Neural cell (in vitro differentiated cells): ENCODE measurements around the gene SNX32. TPM values are rescaled to one million over a fixed set of nuclear protein-coding genes. Genes with fewer than 3 reads are reported as not detected.
A peak's percentile ranks its signal among the peaks of the same experiment; 100 is the strongest.

Experiments
- H2AFZ ChIP-seq: fragments of 200-600, 300-800 bp; sonication (generic), shearing (Covaris generic); 2 replicates; pipeline ENCODE4 v1.6.0; 2014; ENCODE audit warnings: low read depth, mild to moderate bottlenecking, antibody characterized with exemption, low read length, moderate library complexity
- H3F3A ChIP-seq: fragments of 200-600 bp; shearing (Covaris generic); 2 replicates; pipeline ENCODE4 v1.6.1; 2016; ENCODE audit warnings: mild to moderate bottlenecking, moderate library complexity, mixed read lengths, antibody characterized with exemption, low read length; ENCODE audit not compliant: insufficient read depth, poor library complexity, severe bottlenecking
- H3K27ac ChIP-seq: fragments of 200-600, 300-800 bp; sonication (generic), shearing (Covaris generic); 2 replicates; pipeline ENCODE4 v1.5.1; 2014; ENCODE audit warnings: mild to moderate bottlenecking, low read length, moderate library complexity
- H3K27me3 ChIP-seq: fragments of 300-800, 200-600 bp; sonication (generic), shearing (Covaris generic); 2 replicates; pipeline ENCODE4 v1.6.0; 2014; ENCODE audit warnings: mild to moderate bottlenecking, low read depth, low read length, moderate library complexity; ENCODE audit not compliant: insufficient read depth
- H3K36me3 ChIP-seq: fragments of 300-800, 200-600 bp; sonication (generic), shearing (Covaris generic); 2 replicates; pipeline ENCODE4 v1.5.1; 2014; ENCODE audit warnings: mild to moderate bottlenecking, antibody characterized with exemption, low read length, moderate library complexity; ENCODE audit not compliant: insufficient read depth
- H3K4me2 ChIP-seq: fragments of 300-800, 200-600 bp; sonication (generic), shearing (Covaris generic); 2 replicates; pipeline ENCODE4 v1.6.0; 2014; ENCODE audit warnings: mild to moderate bottlenecking, low read length
- H3K4me3 ChIP-seq: fragments of 300-800, 200-600 bp; sonication (generic), shearing (Covaris generic); 2 replicates; pipeline ENCODE4 v1.5.1; 2014; ENCODE audit warnings: mild to moderate bottlenecking, low read length, moderate library complexity
- H3K79me2 ChIP-seq: fragments of 200-600 bp; shearing (Covaris generic); replicated peaks from 2 replicates; pipeline ENCODE4 v1.6.0; 2014; ENCODE audit warnings: mild to moderate bottlenecking, low read length, moderate library complexity; ENCODE audit not compliant: insufficient read depth
- H3K9ac ChIP-seq: fragments of 300-800, 200-600 bp; sonication (generic), shearing (Covaris generic); 2 replicates; pipeline ENCODE4 v1.6.1; 2016; ENCODE audit warnings: mild to moderate bottlenecking, low read length, mixed read lengths
- H3K9me2 ChIP-seq: fragments of 200-600 bp; shearing (Covaris generic); 2 replicates; pipeline ENCODE4 v1.6.1; 2016; ENCODE audit warnings: mild to moderate bottlenecking, low read length, mixed read lengths; ENCODE audit not compliant: insufficient read depth
- H3K9me3 ChIP-seq: fragments of 200-600, 300-800 bp; sonication (generic), shearing (Covaris generic); 2 replicates; pipeline ENCODE4 v1.6.1; 2016; ENCODE audit warnings: mild to moderate bottlenecking, mixed run types, low read length, moderate library complexity, mixed read lengths
- H4K20me1 ChIP-seq: fragments of 200-600 bp; shearing (Covaris generic); 2 replicates; pipeline ENCODE4 v1.6.1; 2016; ENCODE audit warnings: mild to moderate bottlenecking, mixed run types; ENCODE audit not compliant: insufficient read depth
- CTCF ChIP-seq: fragments of 450-650 bp; IDR thresholded peaks from 2 replicates; pipeline ENCODE4 v1.5.1; 2014; ENCODE audit warnings: antibody characterized with exemption, mild to moderate bottlenecking, moderate library complexity; ENCODE audit not compliant: poor library complexity, severe bottlenecking
- EP300 ChIP-seq: fragments of 450-650 bp; conservative IDR thresholded peaks from 2 replicates; pipeline ENCODE4 v1.6.1; 2014; ENCODE audit warnings: antibody characterized with exemption, mild to moderate bottlenecking, moderate library complexity; ENCODE audit not compliant: poor library complexity, severe bottlenecking
- MXI1 ChIP-seq: fragments of 450-650 bp; conservative IDR thresholded peaks from 2 replicates; pipeline ENCODE4 v1.6.1; 2014; ENCODE audit warnings: antibody characterized with exemption, mild to moderate bottlenecking; ENCODE audit not compliant: poor library complexity, severe bottlenecking
- POLR2AphosphoS5 ChIP-seq: IDR thresholded peaks from 2 replicates; pipeline ENCODE4 v1.6.1; 2012
- RAD21 ChIP-seq: fragments of 450-650 bp; conservative IDR thresholded peaks from 2 replicates; pipeline ENCODE4 v1.6.1; 2014; ENCODE audit warnings: antibody characterized with exemption, mild to moderate bottlenecking, moderate library complexity
- TAF1 ChIP-seq: IDR thresholded peaks from 2 replicates; pipeline ENCODE4 v1.6.1; 2012; ENCODE audit warnings: low read depth
- polyA plus RNA-seq: library from polyadenylated mRNA; depleted of rRNA; stranded (reverse); fragments of >200 nt; gene quantifications from 2 replicates; pipeline ENCODE4 v1.2.3, GENCODE V29; 2014

Gene SNX32
- polyA plus RNA-seq, 1 donor from 2014 or later, result 16.0 TPM

GRCh38 chr11:65853246-65853979 is 19.6 kb downstream of the SNX32 start:
- H4K20me1 ChIP-seq, result peaks cover 48% of the 10 kb centered on the region
- no peaks in the 10 kb centered on the region for H3K9me3 ChIP-seq
- H3K4me3 ChIP-seq, result no peak overlapping the region
- H3K36me3 ChIP-seq, result peaks cover 5% of the 10 kb centered on the region
- no peaks in the 10 kb centered on the region for H3K27me3 ChIP-seq
- peaks cover 38% of the 10 kb centered on the region for H3K79me2 ChIP-seq
- H3K9ac ChIP-seq, result no peak overlapping the region
- H3K9me2 ChIP-seq, result no peaks in the 10 kb centered on the region
- TF ChIP-seq RAD21, result no peak
- H3K4me2 ChIP-seq, result no peak overlapping the region
- no peak overlapping the region for H3K27ac ChIP-seq
- H2AFZ ChIP-seq, result no peak overlapping the region
- H3F3A ChIP-seq, result peaks cover under 1% of the 10 kb centered on the region

- Histone ChIP-seq H3K36me3 (peaks cover 5% of the 10 kb centered on the region), H3K27me3 (no peaks in the 10 kb centered on the region), H3F3A (peaks cover 5% of the 10 kb centered on the region), H2AFZ (no peak overlapping the region), H3K79me2 (peaks cover 38% of the 10 kb centered on the region), H3K9ac (no peak overlapping the region), H3K9me2 (no peaks in the 10 kb centered on the region), H4K20me1 (peaks cover 48% of the 10 kb centered on the region), H3K4me2 (no peak overlapping the region), H3K27ac (no peak overlapping the region), H3K4me3 (no peak overlapping the region), H3K9me3 (no peaks in the 10 kb centered on the region)
- TF ChIP-seq MXI1 (no peak), POLR2AphosphoS5 (peak; percentile 12)
These were observed 20.4 kb downstream of the SNX32 start for GRCh38 chr11:65854161-65854592.

GRCh38 chr11:65854852-65855837 is 21.4 kb downstream of the SNX32 start:
- TF ChIP-seq MXI1 (no peak), POLR2AphosphoS5 (peak; percentile 1)
- peaks cover 5% of the 10 kb centered on the region for H3K36me3 ChIP-seq
- no peaks in the 10 kb centered on the region for H3K27me3 ChIP-seq
- no peaks in the 10 kb centered on the region for H3K9me3 ChIP-seq
- H4K20me1 ChIP-seq, result peaks cover 48% of the 10 kb centered on the region
- peaks cover 38% of the 10 kb centered on the region for H3K79me2 ChIP-seq
- H3F3A ChIP-seq, result peaks cover 5% of the 10 kb centered on the region
- H3K9ac ChIP-seq, result no peak overlapping the region
- H3K4me2 ChIP-seq, result peak overlapping the region; percentile 90
- H2AFZ ChIP-seq, result no peak overlapping the region
- no peak overlapping the region for H3K27ac ChIP-seq
- peak overlapping the region; percentile 100 for H3K4me3 ChIP-seq
- H3K9me2 ChIP-seq, result no peaks in the 10 kb centered on the region

GRCh38 chr11:65855927-65856363 is 22.2 kb downstream of the SNX32 start:
- H3K27ac ChIP-seq, result no peak overlapping the region
- no peaks in the 10 kb centered on the region for H3K9me3 ChIP-seq
- TF ChIP-seq POLR2AphosphoS5 (no peak), TAF1 (no peak), EP300 (no peak), CTCF (no peak)
- peaks cover 48% of the 10 kb centered on the region for H4K20me1 ChIP-seq
- peaks cover 5% of the 10 kb centered on the region for H3K36me3 ChIP-seq
- no peaks in the 10 kb centered on the region for H3K9me2 ChIP-seq
- H3K79me2 ChIP-seq, result peaks cover 40% of the 10 kb centered on the region
- peak overlapping the region; percentile 91 for H3K9ac ChIP-seq
- H2AFZ ChIP-seq, result no peak overlapping the region
- H3F3A ChIP-seq, result peaks cover 5% of the 10 kb centered on the region
- H3K4me2 ChIP-seq, result peak overlapping the region; percentile 90
- H3K4me3 ChIP-seq, result peak overlapping the region; percentile 100
- H3K27me3 ChIP-seq, result no peaks in the 10 kb centered on the region
